GM21737 (cell line): ENCODE data around the gene CREB3L2.
"Not testable (repeated sequence)": the region's sequence is repeated elsewhere in the genome, so short reads cannot be mapped to it uniquely, and the experiment has no call there.

Source experiments
- ATAC-seq: cut with Tn5 transposase; IDR thresholded peaks from one replicate; pipeline ENCODE4 v1.9.1; 2021; ENCODE audit warnings: mild to moderate bottlenecking, moderate library complexity; ENCODE audit not compliant: unreplicated experiment

The CREB3L2 gene, protein sequence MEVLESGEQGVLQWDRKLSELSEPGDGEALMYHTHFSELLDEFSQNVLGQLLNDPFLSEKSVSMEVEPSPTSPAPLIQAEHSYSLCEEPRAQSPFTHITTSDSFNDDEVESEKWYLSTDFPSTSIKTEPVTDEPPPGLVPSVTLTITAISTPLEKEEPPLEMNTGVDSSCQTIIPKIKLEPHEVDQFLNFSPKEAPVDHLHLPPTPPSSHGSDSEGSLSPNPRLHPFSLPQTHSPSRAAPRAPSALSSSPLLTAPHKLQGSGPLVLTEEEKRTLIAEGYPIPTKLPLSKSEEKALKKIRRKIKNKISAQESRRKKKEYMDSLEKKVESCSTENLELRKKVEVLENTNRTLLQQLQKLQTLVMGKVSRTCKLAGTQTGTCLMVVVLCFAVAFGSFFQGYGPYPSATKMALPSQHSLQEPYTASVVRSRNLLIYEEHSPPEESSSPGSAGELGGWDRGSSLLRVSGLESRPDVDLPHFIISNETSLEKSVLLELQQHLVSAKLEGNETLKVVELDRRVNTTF

DNA sequence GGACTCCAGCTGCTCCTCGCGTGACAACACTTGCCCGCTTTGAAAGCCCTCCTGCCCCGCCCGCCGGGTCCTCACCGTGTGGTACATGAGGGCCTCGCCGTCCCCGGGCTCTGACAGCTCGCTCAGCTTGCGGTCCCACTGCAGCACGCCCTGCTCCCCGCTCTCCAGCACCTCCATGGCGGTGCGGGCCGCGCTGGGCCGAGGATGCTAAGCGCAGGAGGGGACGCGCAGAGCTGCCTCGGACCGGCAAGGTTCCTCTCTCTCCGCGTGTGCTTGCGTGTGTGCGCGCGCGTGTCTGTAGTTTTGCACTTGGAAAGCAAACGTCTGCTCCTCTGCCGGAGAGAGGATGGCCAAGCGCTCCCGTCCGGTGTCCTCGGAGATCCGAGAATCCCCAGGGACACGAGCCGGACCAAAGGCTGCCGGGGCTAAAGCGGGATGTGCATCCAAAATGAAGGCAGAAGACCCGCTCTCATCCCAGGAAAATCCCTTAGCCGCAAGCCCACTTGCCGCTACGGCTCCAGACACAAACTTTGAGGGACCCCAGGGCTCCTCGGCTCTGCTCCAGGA lies at the start of gene CREB3L2:
TSS of gene CREB3L2 (minus strand) at position 558 of the 567 bp plus-strand sequence. CDS start at position 177, 381 bp downstream.
- peak; percentile 33 for ATAC-seq

DNA sequence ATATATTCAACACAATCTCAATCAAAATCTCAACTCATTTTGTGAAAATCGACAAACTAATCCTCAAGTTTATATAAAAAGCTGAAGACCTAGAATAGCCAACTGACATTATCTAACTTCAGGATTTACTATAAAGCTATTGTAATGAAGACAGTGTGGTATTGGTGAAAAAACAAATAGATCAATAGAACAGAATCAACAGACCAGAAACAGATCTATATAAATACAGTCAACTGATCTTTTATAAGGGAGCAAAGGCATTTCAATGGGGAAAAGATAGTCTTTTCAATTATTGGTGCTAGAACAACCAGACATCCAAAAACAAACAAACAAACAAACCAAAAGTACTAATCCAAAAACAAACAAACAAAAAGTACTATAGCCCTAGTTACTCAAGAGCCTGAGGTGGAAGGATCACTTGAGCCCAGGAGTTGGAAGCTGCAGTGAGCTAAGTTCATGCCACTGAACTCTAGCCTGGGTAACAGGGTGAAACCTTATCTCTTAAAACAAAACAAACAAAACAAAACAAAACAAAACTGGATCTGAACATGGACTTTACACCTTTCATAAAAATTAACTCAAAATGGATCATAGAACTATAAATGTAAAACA lies 47.7 kb upstream of the CREB3L2 start:
- ATAC-seq, result no peak

DNA sequence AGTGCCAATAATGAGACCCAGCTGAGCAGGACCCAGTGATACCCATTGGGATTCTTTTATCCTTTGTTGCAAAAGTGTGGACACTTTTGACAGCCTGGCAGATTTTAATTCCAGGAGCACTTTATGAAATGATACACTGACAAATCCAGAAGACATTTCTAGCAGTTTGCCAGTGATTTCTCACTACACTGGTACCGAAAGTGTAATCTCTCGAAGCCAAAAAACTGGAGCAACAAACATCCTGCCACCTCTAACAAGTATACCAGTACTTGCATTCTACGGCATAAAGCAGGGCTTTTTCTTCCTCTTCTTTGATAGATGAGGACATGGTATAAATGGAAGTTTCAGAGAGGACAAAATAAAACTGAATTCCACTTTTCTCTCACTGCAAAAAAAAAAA lies 46.0 kb upstream of the CREB3L2 start:
- ATAC-seq, result no peak

DNA sequence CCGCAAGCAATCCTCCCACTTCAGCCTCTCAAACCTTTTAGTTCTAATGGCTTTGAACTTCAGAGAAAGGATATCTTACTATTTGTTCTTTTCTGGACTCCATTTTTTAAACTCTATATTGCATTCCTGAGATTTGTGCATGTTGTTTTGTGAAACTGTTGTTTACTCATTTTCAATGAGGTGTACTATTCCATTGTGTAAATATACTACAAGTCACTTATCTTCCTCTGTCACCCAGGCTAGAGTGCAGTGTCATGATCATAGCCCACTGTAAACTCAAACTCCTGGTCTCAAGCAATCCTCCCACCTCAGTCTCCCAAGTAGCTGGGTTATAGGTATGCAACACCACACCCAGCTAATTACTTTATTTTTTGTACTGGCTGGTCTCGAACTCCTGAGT lies 43.0 kb upstream of the CREB3L2 start:
- no peak for ATAC-seq

DNA sequence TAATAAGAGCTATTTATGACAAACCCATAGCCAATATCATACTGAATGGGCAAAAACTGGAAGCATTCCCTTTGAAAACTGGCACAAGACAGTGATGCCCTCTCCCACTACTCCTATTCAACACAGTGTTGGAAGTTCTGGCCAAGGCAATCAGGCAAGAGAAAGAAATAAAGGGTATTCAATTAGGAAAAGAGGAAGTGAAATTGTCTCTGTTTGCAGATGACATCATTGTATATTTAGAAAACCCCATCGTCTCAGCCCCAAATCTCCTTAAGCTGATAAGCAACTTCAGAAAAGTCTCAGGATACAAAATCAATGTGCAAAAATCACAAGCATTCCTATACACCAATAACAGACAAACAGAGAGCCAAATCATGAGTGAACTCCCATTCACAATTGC lies 38.2 kb upstream of the CREB3L2 start:
- ATAC-seq, result not testable (repeated sequence)

DNA sequence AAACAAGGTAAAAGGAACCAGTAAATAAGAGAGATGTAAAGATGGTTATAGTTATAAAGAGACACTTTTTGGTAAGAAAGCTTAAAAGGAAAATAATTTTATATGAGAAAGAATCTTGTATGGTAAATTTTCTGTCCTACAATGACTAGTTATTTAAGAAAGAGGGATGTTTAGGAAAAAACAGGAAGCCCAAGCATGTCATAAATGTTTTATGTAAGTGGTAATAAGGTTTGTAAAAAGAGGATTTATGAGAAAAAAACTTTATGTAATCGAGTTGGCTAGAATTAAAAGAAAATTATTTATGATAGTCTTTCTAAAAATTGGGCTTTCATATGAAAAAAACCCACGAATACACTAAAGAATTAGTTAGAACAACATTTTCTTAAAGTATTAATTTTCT lies 34.2 kb upstream of the CREB3L2 start:
- ATAC-seq, result no peak

DNA sequence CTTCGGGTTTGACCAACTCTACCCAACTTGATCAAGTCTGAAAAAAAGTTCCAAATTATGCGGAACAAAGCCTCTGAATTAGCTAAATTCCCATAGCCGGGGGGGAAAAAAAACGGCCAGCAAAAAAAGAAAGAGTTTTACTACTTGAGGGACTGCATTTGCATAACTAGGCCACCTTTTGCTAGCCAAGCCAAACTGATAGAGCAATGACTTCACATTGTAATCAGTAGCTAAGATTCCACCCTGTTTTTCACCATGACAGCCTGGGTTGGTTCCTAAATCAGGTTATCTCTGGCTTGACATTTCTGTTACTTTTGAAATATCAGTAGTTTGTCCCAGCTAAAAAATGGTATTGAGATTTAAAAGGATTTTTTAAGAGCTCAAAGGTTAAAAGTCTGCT lies 31.4 kb upstream of the CREB3L2 start:
- no peak for ATAC-seq

DNA sequence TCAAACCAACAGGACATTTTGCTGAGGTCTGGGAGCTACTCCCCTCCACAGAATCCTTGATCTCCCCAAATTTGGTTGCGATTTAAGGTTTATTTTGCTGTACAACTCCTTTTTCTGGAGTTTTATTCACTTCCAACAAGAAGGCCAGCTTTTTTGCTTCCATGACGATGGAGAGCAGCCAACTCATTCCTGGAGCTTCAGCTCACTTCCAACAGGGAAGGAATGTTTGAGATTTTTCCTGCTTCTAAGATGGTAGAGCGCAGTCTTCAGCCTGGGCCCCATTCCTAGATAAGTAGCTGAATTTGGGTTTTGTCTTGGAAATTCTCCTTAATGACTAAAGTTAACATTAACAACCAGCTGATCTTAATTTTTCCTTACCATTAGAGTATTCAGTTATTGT lies 30.9 kb upstream of the CREB3L2 start:
- ATAC-seq, result no peak

DNA sequence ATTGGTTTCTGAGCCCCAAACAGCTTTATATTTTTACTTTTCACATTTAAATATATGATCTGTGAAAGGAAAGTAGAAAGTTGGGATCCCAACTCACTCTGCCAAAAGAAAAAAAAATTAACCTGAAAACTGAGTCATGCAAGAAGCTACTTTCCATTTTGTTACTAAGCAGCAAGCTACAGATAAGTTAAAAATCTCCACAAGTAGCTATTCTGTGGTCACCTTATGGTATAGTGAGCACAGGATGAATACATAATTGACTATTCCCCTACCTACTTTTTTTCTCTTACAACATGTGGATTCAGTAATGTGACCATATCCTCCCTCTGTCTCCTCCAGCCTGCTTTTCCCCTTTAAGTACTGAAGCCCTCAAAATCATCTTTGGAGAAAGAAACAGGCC lies 30.3 kb upstream of the CREB3L2 start:
- ATAC-seq, result peak; percentile 64

DNA sequence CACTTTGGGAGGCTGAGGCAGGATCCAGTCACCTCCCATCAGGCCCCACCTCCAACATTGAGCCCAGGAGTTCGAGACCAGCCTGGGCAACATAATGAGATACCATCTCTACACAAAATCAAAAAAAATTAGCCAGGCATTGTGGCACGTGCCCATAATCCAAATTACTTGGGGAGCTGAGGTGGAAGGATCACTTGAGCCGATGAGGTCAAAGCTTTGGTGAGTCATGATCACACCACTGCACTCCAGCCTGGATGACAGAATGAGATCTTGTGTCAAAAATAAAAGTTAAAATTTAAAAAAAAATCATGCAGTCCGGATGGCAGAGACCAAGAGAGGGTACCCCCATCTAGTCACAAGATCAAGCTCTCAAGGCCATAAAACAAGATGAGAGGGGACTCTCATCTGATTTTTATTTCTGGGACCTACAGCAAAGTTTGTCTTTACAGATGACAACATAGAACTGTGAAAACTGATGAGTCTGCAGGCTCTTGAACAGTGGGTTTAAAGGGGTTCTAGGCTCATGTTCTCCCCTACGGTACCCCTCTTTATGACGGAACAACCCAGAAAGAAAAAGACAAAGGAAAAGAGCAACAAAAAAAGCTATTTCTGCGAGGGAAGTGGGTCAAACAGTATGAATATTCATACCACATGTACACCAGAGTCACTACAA lies 28.9 kb upstream of the CREB3L2 start:
- ATAC-seq, result no peak

DNA sequence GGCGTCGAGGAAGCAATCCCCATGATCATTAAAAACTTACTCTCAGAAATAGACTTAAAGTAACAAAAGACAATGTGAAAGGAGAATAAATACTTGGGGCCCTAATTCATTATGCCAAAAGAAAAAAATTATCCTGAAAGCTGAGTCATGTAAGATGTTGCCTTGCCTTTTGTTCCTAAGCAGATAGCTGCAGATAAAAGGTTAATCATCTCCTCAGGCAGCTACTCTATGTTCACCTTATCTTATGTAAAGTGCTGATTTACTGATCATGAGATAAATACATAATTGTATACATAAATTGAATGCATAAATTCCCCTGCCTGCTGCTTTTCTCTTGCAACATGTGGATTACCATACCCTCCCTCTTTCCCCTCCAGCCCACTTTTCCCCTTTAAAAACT lies 28.1 kb upstream of the CREB3L2 start:
- no peak for ATAC-seq

DNA sequence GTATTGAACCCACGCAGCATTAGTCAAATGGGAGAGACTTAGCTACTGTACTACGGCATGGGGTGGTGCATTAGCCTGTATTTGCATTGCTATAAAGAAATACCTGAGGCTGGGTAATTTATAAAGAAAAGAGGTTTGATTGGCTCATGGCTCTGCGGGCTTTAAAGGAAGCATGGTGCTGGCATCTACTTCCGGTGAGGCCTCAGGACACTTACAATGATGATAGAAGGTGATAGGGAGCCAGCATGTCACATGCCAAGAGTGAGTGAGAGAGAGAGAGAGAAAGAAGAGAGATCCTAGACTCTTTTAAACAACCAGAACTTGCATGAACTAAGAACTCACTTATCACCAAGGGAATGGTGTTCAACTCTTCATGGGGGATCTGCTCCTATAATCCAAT lies 27.2 kb upstream of the CREB3L2 start:
- no peak for ATAC-seq

DNA sequence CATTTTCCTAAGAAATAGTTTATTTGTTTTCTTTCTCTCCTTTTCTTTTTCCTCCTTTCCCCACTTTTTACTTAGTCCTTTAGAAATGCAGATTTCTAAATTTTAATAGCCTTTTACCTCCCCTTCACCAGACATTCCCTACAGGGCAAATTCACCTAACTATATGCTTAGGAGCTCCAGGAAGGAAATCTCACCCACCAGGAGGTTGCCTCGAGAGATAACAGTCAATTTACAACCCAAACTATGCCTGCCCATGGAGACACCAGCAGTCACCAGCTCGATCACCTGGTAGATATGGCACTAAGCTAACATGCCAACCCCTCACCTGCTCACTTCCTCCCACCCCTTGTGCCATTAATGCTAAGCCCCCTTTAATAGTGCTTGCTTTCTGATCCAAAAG lies 25.2 kb upstream of the CREB3L2 start:
- ATAC-seq, result no peak

DNA sequence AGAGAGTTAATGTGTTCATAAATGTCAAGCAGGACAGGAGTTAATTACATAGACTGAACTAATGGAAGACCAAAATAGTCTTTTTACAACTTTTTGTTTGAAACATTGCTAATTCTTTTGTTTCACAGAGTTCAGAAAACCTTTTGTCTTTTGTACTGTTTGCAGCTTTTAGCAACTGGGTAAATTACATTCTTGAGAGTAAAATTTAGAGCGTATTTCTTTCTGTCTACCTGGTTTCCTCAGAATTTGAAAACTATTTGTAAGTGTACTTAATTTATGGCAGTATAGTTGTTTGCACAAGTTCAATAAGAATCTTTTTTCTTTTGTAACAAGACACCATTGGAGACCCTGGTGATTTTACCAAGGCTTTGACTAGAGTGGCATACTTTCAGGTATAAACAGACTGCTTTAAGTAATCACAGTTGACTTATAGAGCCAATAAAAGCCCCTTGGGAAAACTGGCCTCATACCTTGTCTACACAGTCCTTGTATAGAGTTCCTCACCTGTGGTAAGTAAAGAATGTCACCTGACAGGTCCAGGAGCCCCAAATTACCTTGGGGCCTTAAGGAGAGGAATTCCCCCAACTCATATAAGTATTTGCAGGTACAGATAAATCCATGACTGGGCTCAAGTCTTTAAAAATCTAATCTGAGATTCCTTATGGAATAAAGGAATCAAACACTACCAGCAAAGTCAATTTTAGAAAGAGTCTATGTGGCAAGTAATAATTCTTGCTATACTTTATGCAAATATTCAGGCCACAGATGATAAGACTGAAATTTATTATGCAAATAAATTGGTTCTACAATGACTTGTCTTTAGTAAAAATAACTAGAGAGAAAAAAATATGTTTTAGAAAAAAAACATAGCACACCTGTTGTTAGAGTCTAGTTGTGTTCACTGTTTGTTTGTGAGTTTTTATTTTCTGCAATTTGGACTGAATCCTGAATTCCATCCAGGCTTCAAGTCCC lies 23.6 kb upstream of the CREB3L2 start:
- ATAC-seq, result no peak

DNA sequence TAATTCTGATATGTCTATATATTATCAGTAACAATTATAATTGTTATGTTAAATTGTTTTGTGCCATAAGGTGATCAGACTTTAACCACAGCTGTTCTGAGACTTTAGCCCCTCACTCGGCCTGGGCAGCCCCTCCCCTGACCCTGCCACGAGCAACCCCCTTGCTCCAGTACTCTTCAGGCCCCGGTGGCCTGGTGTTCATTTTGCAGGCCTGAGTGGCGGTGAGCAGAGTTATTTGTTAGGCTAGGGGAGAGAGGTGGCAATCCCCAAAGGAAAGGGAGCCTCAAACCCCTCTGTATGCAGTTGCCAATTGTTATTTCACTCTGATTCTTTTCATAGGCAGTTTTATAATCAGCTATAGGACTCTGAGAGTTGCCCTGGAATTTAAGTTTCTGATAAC lies 22.9 kb upstream of the CREB3L2 start:
- no peak for ATAC-seq

DNA sequence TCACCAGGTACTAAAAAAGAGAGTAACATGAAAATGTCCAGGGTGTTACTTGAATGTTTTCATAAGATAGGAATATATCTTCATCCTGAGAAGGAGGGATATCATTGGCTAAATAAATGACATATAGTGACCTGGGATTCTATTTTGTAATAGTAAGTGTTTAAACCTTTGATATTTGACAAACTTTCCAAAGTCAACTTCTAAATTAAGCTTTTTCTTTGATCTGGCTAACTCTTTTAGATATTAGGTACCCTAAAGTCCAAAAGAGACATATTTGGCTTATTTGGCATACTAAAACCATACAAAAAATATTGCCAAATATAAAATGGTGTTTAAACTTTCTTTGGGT lies 22.4 kb upstream of the CREB3L2 start:
- ATAC-seq, result no peak

DNA sequence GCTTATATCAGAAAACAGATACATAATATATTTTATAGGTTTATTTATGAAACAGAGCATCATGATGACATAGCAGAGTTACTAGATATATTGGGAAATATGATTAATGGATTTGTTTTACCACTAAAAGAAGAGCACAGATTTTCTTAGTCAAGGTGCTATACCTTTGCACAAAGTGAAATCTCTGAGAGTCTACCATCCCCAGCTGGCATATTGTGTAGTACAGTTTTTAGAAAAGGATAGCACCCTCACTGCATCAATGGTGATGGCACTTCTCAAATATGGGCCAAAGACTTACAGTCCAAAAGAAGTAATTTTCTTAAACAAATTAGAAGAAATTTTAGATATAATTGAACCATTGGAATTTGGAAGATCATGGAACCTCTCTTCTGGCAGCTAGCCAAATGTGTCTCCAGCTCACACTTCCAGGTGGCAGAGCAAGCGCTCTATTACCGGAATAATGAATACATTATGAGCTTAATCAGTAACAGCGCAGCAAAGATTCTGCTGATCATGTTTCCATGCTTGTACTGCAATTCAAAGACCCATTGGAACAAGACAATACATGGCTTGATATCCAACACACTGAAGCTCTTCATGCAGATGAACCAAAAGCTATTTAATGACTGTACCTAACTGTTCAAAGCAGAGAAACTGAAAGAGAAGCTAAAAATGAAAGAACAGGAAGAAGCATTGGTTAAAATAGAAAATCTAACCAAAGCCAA lies 21.9 kb upstream of the CREB3L2 start:
- peak; percentile 82 for ATAC-seq

DNA sequence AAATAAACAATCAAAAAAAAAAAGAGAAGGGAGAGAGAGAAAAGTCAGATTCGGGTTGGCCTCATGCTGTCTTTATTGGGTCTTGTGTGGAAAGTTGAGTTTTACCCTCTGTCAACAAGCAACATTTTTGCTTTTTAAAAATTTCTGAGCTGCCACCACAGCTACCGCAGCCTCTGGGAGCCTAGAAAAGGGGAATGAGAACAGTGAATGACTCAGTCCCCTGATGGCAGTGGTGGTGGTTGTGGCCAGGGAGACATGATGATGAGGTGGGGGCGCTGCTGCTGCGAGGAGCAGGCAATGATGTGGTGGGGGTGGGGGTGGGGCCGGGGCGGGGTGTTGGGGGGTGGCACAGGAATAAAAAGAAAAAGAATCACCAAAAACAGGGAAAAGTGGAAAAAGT lies 20.0 kb upstream of the CREB3L2 start:
- no peak for ATAC-seq

DNA sequence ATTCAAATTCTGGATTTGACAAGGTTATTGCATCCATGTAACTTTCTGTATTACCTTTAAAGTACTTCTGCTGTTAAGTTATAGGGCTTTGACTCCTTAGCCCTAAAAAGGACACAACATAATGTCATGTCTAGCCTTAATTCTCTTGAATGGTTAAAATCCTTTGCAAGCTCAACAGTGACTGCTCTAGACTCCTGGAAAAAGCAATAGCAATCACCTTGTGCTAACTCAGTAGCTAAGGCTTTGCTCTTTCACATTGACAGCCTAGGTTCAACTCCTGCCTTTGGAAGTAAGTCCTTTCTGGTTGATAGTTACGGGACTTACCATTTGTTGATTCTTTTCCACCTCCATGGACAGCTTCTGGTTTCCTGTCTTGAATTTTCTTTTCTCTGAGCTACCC lies 16.1 kb upstream of the CREB3L2 start:
- no peak for ATAC-seq

DNA sequence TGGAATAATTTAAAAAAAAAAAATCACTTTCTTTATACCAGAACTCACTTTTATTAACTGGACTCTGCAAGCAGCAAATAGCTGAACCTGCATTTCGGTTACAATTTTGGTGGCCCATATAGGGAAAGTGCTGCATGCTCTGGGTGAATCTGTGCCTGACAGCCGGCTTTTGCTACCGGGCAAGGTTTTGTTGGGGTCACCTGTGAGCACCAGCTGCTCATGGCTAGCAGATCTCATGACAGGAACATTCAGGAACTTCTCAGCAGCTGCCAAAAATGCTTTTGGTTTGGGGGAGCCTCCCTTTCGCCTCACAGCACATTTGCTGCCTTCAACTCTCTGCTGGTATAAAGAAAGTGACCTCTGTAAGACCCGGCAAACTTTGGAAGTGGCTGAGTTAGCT lies 13.2 kb upstream of the CREB3L2 start:
- no peak for ATAC-seq
